HG02678 (cell line): Measurements from ENCODE around the gene KCNMB2.
"Not testable (repeated sequence)": the region's sequence is repeated elsewhere in the genome, so short reads cannot be mapped to it uniquely, and the experiment has no call there.

ENCODE experiments used
- ATAC-seq: cut with Tn5 transposase; IDR thresholded peaks from one replicate; pipeline ENCODE4 v1.9.1; 2021; ENCODE audit warnings: mild to moderate bottlenecking, moderate library complexity; ENCODE audit not compliant: unreplicated experiment

Gene KCNMB2

DNA sequence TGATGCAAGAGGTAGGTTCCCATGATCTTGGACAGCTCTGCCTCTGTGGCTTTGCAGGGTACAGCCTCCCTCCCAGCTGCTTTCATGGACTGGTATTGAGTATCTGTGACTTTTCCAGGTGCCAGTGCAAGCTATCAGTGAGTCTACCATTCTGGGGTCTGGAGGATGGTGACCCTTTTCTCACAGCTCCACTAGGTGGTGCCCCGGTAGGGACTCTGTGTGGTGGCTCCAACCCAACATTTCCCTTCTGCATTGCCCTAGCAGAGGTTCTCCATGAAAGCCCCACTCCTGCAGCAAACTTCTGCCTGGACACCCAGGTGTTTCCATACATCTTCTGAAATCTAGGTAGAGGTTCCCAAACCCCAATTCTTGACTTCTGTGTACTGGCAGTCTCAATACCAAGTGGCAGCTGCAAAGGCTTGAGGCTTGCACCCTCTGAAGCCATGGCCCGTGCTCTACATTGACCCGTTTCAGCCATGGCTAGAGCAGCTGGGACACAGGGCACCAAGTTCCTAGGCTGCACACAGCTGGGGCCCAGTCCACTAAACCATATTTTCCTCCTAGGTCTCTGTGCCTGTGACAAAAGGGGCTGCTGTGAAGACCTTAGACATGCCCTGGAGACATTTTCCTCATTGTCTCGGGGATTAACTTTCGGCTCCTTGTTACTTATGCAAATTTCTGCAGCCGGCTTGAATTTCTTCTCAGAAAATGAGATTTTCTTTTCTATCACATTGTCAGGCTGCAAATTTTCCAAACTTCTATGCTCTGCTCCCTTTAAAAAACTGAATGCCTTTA, 209.8 kb downstream of the KCNMB2 start:
- ATAC-seq, result not testable (repeated sequence)

DNA sequence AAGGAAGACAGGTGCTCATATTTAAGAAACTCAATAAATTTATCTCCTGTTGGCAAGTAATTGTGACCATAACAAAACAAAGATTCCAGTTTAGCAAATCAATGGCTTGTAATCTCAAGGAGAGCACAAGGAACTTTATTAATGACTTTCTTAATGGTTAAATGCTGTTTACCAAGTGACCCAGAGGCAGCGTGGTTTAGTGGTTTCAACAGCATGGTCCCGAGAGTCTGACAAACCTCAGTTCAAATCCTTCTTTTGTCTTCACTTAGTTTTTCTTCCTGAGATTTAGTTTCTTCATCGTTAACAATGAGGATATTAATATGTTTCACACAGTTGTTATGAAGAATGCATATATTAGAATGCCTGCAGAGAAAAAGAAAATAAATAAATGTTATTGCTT, 212.6 kb downstream of the KCNMB2 start:
- ATAC-seq, result no peak

DNA sequence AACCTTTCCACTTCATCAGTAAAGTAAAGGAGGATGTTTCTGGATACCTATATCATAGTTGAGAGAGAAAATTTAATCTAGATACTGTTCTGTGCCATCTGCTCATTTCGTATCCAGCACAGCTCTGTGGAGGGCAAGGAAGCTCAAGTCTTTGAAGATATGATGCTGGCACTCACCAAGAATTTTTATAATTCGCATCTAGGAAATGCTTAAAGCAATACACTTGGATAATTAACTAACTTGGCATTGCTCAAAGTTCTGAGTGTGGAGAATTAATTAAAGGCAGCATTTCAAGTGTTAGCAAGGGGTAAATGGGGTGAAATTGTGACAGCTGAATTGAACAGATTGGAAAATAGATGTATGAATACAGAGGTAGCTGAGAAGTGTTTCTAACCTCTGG, 213.2 kb downstream of the KCNMB2 start:
- no peak for ATAC-seq

DNA sequence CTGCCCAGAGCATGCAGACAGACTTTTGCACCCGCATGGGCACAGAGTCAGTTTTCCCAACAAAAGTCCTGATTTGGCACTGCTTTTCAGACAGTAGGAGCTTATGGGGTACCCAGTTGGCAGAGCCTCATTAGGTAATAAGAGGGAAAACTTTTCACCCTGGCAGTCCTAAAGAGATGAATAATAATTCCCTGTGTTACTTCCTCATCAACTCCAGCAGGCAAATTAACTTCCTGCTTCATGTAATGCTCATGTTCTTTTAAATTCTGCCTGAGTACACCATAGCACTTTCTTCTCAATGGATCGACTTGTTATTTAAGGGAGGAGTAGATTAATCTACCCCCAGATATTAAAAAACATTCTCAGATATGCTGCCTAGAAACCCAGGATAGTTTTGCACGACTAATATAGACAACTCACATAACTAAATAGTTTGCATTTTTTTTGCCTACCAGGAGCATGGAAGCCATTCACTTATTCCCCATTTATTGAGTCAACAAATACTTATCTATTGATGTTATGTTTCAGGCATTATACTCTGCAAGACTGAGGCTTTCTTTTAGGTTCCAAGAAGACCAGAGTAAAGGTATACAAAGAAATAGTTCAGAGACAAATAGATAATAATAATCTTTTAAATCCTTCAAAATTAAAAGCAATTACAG, 214.5 kb downstream of the KCNMB2 start:
- no peak for ATAC-seq

DNA sequence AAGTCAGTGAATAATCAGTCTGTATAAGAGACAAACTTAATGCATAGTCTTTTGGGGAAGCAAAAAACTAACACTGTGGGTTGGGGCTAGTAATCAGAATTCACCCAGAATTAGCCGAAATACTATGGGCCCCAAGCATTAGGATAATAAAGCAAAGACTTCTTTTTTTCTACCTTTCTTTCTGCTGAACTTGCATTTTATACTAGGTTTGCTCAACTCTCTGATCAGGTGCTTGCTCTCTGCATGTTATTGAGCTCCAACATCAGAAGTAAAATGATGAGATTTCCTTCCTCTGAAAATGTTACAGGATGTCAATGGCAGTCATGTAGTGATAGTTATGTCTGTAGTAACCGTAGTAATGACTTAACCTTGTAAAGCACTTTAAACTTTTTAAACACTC, 216.6 kb downstream of the KCNMB2 start:
- ATAC-seq, result no peak

DNA sequence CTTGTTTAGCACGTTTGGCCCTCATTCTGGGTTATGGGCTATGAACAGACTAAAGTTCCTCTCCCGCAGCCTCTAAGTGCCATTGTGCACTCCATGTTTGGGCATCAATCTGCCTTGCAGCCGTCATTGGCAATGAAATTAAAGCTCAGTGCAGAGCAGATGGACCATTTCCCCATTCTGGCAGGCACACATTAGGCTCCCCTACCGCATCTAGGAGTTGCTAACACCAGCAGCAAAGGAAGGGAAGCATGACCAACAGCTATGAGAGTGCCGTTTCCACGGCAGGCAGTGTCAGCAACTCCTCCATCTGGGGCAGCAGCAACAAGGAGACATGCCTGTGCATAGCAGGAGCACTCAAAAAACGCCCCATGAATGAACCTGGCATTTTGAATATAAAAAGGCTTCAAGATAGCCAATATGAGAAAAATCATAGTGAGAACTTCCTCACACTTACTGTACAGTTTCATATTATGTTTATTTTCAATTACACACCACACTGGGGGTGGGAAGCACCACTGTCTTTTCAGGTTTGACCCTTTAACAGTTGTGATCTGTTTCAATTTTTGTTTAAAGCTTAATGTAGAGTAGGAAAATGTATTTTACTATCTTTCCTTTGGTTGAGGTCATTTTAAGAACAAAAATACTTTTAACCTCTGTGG, 218.7 kb downstream of the KCNMB2 start:
- ATAC-seq, result no peak

DNA sequence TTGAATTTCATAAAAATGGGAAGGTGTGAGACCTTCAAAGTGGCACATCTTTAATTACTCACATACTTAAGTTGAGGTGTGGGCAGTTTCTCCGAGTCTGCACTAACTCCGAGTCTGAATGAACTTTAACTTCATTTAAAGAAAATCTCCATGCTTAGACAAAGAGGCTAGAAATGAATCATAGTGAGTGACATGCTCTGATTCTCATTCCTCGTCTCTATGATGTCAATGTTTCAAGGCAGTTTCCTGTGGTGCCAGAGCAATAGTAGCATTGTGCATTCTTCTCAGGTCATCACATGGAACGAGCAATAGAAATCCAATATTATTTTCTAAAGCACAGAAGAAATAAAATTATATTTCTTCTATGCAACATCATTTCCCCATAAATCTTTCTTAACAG, 224.8 kb downstream of the KCNMB2 start:
- ATAC-seq, result no peak

DNA sequence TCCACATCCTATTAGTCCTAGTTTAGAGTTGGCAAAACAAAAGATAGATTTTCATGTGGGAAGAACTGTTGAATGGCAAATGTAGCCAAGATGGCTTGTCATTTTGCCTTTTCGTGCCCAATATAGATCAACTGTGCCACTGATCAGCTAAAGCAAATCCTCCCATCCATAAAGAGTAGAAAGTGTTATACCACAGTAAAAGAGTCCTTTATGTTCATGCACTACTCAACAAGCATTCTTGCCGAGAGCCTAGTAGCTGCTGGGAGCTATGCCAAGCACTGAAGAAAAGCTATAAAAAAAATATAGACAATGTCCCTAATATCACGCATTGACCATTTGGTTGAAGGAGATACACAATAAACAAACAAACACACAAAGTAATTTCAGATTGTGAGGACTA, 225.2 kb downstream of the KCNMB2 start:
- no peak for ATAC-seq

DNA sequence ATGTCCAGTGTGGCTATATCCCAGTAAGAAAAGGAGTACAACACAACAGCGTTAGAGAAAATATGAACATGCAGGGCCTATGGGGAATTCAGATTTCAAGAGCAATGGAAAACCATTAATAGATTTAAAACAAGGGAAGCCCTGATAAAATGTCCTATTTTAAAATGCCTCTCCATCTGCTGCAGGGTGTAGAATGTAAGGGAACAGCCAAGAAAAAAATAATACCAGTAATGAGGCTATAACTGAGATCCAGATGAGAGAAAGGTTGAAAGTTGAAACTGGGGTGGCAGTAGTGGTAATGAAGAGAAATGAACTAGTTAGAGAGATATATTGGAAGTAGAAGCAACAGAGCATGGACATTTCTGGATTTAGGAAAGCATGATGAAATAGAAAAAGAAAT, 226.1 kb downstream of the KCNMB2 start:
- no peak for ATAC-seq

DNA sequence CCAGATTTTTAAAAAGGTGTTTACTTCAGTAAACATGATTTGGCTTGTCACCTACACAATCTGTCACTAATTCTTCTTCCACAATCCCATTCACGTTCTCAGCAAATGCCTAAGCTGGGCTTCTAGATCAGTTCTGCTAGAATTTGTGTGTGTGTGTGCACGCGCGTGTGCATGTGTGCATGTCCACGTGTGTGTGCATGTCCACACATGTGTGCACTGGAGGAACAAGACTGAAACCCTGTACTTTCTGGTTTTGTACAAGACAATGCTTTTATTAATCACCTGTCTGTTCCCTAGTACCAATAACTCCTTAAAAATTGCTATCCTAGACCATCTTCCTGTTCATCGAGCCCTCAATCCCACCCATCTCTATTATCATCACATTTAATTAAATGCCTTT, 229.2 kb downstream of the KCNMB2 start:
- no peak for ATAC-seq

DNA sequence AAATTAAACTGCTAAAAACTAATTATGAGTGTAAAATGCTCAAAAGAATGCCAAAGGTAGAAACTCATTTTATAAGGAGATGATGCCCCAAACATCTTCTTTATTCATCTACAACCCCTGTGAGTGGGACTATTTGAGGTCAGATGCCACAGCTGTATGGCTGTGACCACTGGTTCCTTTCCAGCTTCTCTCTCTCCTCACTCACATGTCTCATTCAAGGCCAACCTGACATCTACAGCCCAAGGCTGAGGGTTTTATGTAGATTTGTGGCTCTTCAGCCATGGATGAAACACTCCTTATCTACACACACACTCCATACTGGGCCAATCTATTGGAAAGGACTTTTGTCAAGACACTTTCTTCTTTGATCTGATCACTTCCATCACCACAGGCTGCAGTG, 231.3 kb downstream of the KCNMB2 start:
- no peak for ATAC-seq

DNA sequence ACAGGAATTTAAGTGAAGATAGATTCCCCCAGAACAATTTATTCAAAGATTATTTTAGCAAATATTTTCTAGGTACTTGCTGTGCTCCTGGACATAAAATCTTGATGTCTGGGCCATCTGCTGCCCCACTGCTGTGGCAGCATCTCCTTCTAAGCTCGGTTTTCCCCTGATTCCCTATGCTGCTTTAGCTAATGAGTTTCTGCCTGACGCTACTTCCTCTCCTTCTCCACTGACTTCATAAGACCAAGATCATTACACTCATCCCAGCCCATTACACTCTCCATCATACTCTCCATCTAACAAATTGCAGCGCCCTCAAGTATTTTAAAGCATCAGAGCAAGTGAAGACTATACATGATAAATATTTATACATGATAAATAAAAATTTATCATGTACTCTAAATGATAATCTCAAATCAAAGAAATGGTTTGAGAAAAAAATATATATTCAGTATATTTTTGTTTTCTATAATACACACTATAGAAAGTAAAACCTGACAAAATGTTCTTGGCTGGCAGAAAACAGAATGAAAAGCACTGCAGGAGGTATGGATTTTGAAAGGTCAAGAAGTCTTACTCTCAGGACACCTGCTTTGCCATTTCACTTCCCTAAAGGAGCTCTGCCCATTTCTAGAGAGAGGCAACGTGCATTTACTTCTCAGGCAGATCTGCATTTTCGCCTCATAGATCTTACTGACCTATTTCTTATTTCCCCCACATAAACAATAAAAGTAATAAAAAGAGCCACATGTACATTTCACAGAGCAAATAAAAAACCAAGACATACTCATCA, 232.0 kb downstream of the KCNMB2 start:
- peak; percentile 73 for ATAC-seq

DNA sequence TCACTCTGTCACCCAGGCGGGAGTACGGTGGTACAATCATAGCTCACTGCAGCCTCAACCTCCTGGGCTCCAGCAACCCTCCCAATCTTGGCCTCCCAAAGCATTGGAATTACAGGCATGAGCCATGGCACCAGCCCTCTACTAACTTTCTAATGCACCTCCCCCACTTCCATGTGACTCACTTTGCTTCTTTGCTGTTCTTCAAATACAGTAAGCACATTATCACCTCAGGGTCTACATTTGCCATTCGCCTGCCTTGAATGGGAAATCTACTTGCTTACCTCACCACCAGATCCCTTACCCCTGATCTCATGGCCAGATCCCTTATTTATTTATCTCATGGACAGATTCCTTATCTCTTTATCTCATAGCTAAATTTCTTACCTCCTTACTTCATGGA, 235.3 kb downstream of the KCNMB2 start:
- ATAC-seq, result no peak

DNA sequence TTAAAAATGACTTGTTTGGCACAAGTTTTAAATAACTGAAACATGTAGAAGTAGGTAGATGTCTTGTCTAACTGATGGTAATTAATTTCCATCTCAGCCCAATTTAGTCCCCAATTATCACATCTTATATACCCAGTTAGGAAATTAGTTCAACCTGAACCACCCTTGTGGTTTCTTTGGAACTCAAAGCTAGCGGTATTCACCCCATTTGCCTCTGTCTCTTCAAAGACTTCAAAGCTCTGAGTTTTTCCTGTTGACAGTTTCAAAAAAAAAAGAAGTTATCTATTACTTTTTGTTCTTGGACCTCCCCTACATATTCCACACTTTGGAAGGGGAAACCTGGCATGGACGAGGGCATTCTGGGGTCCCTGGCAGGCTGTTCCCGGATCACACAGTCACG, 236.5 kb downstream of the KCNMB2 start:
- ATAC-seq, result no peak

DNA sequence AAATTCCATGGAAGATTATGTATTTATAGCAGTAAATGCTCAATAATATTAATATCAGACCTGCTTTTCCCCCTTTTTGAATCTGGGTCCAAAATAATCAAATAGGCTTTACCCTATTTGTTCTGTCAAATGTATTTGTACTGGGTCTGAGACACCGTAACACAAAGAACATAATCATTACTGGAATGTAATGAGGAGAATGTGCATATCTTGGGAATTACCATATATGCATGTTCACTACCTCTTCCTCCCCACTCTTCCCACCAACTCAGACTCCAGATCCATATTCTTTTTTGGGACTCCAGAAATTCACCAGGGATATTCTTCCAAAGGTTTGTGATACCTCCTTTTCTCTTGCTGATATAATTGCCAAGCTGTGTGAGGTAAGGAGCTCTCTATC, 237.1 kb downstream of the KCNMB2 start:
- no peak for ATAC-seq

DNA sequence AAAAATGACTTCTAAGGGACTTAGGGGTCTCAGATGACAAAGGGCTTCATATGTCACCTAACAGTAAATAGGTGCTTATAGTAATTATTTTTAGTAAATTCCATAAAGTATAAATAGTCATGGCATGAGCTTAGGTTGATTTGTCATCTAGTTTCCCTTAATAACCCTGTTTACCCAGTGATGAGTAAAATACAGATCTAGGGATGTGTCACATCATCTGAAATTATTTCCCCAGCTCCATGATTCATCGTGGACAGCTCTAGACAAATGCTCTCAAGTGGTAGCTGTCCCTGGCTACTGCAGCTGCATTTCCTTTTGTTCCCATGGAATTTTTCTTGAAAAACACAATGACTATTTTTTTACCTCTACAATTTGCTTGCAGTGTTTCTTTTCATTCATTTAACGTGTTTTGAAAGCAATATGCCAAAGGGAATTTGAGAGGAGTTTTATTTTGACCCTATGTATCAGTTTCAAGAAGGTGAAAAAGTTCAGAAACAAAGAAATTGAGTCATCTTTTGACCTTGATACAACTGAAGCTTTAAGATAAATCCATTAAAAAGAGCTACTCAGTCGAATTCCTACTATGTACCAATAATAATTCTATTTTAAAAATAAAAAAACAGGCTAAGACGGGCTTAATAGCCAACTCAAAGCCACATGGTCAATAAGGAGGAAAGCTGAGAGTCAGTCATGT, 241.6 kb downstream of the KCNMB2 start:
- no peak for ATAC-seq

DNA sequence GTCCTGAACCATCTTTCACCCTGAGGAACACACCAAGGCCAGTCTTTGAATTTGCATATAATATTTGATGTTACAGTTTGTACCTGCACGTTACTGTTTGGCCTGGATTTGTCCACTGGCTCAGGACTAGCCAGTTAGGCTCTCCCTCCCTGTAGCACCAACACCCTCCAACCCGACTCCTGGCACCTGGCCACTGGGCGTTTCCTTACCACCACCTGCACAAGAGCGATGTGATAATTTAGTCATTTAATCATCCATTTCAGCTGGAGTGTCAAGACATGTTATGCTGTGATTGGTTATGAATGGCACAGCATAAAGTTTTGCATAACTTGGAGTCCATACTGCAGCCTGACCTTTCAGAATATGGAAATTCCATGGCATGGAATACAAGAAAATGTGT, 242.4 kb downstream of the KCNMB2 start:
- ATAC-seq, result no peak

DNA sequence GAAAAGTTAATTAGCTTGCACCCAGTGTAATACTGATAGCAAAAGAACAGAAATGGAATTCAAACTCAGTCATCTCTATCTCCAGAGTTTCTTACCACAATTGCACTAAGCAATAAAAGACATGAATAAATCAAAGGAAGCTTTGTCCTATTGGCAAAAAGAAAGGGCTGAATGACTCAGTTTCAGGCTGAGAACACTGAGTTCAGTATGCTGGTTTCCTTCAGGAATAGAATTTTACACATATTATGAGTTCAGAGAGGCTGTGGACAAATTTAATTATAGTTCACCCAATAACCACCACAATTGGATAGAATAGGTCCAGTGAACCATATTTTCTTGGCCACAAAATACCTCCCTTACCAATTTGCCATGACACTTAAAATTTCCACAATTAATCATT, 249.7 kb downstream of the KCNMB2 start:
- no peak for ATAC-seq

DNA sequence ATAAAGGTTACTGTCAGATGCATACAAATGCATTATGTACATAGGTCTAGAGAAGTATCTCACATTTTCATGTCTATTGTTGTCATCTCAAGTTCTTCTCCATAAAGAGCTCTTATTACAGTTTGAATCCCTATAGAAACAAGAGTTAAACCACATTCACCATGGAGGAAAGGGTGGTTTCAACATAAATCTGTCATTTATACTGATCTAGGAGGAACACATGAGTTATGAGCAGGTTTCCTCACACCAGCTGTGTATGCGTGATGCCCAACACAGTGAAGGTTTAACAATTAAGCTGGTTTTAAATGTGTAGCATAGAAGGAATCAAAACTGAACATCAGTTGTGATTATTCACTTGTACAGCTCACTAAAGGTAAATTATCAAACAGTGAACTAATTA, 251.7 kb downstream of the KCNMB2 start:
- no peak for ATAC-seq

DNA sequence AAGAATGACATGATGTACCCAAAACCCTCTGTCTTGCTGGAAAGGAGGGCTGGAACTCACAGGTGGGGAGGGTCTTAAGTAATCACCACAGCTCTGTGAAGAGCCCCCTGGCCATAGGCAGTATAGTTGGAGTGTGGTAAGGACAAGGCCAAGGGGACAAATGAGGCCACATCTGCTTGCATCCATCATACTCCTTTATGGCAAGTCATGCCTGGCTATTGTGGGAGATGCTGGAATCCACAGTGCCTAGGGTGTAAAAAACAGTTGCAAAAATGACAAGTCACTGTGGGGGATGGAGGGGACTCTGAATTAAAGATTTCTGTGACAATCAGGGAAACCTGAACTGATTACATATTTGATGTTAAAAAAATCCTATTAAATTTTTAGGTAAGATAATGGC, 258.5 kb downstream of the KCNMB2 start:
- ATAC-seq, result no peak

DNA sequence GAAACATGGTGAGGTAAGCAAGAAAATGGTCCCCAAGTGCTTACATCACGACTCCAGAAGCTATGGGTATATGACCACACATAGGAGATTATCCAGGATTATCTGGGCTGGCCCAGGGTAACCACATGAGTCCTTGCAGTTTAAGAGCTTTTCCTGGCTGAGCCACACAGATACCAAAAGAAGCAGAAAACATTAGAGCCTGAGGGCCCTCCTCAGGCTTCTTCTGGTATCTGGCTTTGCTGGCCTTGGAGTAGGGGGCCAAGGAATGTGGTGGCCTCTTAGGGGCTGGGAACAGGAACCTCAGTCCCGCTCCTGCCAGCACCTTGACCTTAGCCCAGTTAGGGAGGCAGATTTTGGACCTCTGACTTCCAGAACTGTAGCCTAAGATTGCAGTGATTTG, 259.1 kb downstream of the KCNMB2 start:
- no peak for ATAC-seq
